WI38 (cell line): ENCODE measurements around the gene RNF224.

Source experiments
- H3K4me3 ChIP-seq: 2 replicates; pipeline ENCODE4 v1.5.1; 2011; ENCODE audit warnings: low read depth, mild to moderate bottlenecking, control low read depth, low read length
- TF ChIP-seq, protein P1 (sequence below): IDR thresholded peaks from 2 replicates; pipeline ENCODE4 v1.5.1; 2012; ENCODE audit warnings: low read depth, mild to moderate bottlenecking, control low read depth, low read length

Gene RNF224

DNA sequence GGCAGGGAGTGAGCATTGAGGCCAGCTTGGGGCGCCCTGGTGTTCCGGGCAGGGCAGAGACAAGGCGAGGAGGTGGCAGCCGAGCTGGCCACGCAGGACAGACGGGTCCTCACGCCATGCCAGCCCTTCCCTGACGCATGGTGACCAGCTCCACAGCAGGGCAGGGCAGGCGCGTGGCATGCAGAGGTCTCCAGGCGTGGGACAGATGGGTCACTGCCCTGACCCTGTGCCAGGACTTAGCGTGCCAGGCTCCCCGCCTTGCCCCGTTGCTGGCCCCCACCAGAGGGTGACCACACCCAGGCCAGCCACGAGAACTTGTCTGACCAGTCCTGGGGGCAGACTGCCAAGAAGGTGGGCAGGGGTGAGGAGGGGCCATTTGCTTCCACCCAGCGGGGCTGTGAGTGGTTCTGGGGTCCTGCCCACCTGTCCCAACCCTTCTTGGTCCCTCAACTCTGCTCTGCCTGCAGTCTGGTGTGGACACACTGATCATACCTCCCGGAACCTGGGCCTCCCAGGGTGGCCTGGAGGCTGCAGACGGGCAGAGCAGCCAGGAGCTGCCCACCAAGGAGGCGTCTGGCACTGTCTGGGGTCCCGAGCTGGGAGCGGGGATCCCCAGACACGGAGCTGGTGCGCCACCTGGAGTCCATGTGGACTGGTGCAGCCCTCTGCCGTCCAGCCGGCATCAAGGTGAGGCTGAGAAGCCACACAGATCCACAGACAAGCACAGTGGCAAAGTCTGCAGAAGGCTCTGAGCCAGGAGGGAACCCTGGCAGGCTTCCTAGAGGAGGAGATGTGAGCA lies at the start of gene RNF224:
TSS of gene RNF224 (plus strand) at position 449 of the 799 bp plus-strand sequence. CDS start 834 bp downstream, outside the sequence.
- TF ChIP-seq, protein P1, sequence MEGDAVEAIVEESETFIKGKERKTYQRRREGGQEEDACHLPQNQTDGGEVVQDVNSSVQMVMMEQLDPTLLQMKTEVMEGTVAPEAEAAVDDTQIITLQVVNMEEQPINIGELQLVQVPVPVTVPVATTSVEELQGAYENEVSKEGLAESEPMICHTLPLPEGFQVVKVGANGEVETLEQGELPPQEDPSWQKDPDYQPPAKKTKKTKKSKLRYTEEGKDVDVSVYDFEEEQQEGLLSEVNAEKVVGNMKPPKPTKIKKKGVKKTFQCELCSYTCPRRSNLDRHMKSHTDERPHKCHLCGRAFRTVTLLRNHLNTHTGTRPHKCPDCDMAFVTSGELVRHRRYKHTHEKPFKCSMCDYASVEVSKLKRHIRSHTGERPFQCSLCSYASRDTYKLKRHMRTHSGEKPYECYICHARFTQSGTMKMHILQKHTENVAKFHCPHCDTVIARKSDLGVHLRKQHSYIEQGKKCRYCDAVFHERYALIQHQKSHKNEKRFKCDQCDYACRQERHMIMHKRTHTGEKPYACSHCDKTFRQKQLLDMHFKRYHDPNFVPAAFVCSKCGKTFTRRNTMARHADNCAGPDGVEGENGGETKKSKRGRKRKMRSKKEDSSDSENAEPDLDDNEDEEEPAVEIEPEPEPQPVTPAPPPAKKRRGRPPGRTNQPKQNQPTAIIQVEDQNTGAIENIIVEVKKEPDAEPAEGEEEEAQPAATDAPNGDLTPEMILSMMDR = peak; percentile 85
- no peak within 1 kb of the TSS for H3K4me3 ChIP-seq

DNA sequence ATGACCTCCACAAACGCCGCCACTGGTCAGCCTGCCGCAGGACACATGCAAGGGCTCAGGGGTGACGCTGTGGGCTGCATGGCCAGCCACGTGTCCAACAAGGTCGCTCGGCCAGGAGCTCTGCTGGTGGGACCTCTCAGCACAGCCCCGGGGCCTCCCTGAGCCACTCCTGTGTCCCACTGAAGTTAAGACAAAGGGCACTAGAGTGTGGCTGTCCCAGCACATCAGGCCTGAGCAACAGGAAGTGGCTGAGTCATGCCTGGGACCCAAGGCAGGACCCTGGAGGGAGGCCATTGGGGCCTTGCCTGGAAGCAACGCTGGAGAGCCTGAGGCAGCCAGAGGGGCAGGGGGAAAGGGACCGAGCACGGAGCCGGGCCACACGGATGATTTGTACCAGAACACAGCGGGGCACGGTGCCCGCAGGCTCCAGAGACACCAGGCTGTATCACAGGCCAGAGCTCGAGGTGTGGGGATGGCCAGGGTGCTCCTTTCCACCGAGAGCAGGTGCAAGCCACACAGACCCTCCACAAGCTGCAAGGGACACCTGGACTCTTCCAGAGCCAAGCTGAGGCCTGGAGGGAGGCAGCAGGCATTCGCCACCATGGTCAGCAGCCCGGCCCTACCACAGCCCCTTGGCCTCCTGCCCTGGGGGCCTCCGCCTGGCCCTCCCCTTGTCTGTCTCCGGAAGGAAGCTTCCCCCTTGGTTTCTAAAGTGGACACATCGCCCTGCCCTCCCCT lies 48.9 kb upstream of the RNF224 start:
- H3K4me3 ChIP-seq = no peak overlapping the region
- TF ChIP-seq, protein P1 = no peak

DNA sequence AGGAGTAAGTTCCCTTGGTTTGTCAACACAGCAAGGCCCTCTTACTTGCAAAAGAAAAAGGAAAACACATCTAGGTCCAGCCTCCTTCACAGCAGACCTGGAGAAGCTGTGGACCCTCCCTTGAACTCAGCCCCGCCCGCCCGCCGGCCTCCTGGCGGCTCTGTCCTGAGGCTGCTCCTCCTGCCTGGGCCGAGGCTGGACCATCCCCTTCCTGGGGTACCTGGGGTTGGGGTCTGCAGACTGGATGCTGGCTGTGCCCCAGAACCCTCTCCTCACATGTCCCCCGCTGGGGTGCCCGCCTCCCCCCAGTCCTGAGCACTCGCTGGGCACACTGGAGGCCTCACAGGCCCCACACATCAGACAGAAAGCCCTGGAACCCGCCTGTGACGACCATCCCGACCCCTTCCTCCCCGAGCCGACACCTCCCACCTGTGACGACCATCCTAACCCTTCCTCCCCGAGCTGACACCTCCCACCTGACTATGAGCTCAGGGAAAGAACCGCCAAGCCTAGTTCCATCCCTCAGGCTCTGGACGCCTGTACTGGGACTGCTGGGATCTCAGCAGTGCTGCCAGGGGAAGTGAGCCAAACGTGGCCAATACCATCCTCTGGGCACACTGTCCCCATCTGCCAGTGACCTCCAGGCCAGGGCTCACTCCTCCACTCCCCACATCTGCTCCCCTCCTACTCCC lies 48.2 kb upstream of the RNF224 start:
- no peak overlapping the region for H3K4me3 ChIP-seq
- TF ChIP-seq, protein P1 = no peak

DNA sequence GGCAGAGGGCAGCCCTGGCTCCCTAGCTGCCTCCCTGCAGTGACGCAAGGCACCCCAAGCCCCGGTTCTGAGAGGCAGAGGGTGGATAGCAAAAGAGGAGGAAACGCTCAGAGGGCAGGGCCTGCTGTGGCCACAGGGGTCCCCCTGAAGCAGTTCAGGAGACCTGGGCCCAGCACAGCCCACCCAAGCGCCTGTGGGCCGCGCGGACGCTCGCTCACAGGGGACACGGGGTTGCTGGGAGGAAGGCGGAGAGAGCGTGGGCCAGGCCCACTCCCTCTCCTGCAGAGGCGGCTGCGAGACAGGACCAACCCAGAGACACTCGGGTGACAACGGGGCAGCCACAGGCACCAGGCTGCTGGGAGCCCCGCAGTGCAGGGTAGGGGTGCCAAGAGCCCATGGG lies 47.5 kb upstream of the RNF224 start:
- TF ChIP-seq, protein P1 = no peak

DNA sequence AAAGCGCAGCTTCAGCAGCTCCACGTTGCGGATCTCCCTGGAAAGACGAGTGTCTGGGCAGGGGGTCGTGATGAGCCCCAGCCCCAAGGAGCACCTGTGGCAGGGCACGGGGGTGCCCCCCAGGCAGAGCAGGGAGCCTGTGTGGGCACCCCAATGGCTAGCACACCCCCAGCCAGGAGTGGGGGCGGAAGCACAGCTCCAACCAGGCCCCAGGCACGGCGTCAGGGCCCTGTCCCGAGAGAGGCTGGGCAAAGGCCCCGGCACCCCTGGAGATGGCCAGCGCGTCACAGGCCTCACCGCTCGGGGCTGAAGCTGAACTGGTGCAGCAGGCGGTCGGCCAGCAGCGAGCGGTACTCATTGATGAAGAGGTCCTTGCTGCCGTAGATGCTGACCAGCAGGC lies 46.8 kb upstream of the RNF224 start:
- TF ChIP-seq, protein P1 = no peak
- H3K4me3 ChIP-seq = no peak overlapping the region

More for the DNA sequence above, 47.5 kb upstream of the RNF224 start:
- no peak overlapping the region for H3K4me3 ChIP-seq

DNA sequence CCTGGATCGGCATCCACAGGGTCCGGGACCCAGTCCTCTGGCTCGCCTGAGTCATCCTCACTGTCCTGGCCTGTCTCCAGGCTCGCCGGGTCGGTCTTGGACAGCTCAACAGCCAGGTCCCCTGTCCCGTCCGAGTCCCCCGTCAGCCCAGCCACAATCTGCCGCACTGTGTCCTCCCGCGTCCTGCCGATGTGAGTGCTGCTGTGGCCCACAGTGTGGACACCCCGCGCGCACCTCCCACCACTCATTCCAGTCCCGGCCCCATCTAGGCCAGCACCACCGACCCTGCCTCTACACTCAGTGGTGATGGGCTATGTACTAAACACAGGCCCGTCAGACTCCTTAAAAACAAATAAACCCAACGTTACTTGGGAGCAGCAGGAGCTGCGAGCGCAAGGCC lies 45.6 kb upstream of the RNF224 start:
- TF ChIP-seq, protein P1 = no peak
- H3K4me3 ChIP-seq = no peak overlapping the region
